GM21529 (cell line): Measurements from ENCODE around the gene ITIH4.

Source experiments
- ATAC-seq: cut with Tn5 transposase; IDR thresholded peaks from one replicate; pipeline ENCODE4 v1.9.1; 2021; ENCODE audit not compliant: unreplicated experiment

Gene ITIH4

GRCh38 chr3:52805270-52806039 lies 25.0 kb downstream of the ITIH4 start:
- no peak for ATAC-seq

- no peak for ATAC-seq
Measured at GRCh38 chr3:52801839-52802238, 28.6 kb downstream of the ITIH4 start.

- ATAC-seq, result no peak
Measured at GRCh38 chr3:52800079-52800478, 30.4 kb downstream of the ITIH4 start.

DNA sequence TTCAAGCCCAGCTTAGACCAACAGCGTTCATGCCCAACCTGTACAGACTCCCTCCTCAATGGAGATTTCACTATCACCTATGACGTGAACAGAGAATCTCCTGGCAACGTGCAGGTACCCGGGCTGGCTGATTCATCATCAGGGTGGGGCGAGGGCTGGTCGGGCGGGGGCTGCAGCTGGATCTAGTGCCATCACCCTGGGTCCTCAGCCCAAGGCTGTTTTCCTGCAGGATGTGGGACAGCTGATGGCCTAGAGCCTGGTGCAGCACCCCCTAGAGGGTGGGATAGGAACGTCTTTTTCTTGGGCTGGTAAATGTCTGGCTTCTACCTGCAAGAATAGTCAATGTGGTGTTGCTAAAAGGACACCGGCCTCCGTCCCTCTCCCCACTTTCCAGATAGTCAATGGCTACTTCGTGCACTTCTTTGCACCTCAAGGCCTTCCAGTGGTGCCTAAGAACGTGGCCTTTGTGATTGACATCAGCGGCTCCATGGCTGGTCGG lies 31.4 kb downstream of the ITIH4 start:
- ATAC-seq, result no peak

- no peak for ATAC-seq
Measured at GRCh38 chr3:52798376-52798977, 32.0 kb downstream of the ITIH4 start.

DNA sequence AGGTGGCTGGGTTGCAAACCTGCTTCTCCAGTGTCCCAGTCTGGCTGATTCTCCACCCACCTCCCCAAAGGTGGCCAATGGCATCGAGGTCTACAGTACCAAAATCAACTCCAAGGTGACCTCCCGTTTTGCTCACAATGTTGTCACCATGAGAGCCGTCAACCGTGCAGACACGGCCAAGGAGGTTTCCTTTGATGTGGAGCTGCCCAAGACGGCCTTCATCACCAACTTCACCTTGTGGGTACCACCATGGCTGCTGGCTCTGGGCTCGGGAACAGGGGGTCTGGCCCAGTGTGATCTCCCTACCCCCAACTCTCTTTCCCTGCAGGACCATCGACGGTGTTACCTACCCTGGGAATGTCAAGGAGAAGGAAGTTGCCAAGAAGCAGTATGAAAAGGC lies 34.1 kb downstream of the ITIH4 start:
- ATAC-seq, result no peak

DNA sequence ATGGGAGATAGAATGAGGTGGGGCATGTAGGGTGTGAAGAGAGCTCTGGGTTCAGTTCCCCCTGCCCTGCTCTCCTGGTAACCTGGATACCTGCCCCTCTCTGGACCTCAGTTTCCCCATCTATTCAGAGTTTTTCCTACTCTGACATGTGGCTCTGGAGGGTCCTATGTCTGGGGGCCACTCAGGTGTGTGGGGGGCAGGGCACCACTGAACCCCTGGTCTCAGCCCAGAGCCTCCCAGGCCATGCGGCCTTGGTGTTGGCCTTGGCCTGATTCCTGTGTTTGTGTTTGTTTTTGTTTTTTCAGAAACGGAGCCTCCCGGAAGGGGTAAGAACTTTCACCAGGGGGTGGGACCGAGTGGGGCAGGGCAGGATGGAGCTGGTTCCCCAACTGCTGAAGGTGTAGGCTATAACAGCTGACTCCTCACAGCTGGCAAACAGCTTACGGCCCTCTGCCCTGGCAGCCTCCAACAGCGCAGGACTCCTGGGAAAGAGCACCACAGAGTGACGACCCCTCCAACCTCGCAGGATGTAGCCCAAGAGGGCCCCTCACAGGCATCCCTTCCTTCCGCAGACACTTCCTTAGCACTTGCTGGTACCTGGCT lies 35.1 kb downstream of the ITIH4 start:
- no peak for ATAC-seq

DNA sequence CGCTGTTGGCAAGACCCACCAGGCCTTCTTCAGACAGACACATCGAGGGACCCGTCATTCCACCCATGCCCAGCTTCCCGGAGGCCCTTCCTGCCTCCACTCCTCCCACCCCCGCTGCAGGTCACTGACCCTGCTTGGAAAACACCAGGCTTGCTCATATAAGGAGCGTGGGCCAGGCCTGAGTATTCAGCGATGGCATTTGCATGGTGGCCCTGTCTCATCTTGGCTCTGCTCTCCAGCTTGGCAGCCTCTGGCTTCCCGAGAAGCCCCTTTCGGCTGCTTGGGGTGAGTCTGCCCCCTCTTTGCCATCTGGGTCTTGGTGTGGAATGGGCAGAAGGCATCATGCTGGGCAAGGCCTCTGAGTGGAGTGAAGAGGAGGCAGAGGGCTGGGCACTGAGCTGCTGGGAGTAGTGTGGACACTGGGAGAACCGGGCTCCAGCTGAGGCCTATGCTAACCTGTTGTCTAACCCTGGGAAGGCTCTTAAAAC lies 35.8 kb downstream of the ITIH4 start, which contains the start of gene ITIH3:
Gene ITIH3, plus strand, starts transcription at position 185 of the 488 bp plus-strand sequence. Its CDS starts 8 bp downstream, at position 193.
- no peak for ATAC-seq

- no peak for ATAC-seq
Measured at GRCh38 chr3:52793702-52794611, 36.5 kb downstream of the ITIH4 start.

DNA sequence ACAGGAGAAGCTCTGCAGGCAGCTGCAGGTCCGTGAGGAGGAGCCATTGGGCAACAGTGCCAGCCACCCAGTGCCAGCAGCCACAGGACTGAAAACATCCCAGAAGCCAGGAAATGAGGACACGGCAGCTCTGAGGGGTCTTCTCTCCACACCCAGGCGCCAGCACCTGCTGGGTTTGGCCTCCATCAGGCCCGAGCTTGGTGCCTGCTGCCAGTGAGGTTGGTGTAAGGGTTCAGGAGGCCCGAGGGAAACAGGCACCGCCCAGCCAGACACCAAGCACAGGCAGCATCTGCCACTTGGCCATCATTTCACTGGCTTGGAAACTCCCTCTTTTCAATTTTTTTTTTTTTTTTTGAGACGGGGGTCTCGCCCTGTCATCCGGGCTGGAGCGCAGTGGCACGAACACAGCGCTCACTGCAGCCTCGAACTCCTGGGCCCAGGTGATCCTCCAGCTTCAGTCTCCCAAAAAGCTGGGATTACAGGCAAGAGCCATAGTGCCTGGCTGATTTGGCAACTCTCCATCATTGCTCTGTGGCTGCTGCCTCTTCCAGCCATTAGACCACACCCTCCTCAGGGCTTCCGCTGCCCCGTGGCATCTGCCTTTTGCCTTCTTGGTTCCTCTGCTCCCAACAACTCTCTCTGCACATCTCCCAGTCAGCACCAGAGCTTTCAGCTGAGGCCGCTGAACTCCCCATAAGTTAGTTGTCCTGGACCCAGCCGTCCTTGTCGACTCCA lies 37.3 kb downstream of the ITIH4 start:
- ATAC-seq, result no peak

DNA sequence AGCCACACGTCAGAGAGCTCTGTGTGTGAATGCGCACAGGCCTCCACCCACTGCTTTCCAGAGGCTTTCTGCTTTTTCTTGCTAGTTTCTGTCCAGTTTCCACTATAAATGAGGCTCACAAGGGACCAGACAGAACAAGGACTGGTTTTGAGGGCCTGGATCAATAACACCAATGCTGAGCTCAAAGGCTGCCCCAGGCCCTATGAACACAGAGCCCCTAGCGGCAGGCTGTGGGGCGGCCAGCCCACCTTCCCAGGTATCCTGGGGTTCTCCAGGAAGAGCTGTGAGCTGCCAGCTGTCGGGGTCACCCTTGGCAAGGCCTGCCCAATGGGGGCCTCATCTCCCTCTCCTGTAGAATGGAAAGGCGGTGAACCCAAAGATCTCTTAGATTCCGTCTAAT lies 38.1 kb downstream of the ITIH4 start:
- no peak for ATAC-seq

DNA sequence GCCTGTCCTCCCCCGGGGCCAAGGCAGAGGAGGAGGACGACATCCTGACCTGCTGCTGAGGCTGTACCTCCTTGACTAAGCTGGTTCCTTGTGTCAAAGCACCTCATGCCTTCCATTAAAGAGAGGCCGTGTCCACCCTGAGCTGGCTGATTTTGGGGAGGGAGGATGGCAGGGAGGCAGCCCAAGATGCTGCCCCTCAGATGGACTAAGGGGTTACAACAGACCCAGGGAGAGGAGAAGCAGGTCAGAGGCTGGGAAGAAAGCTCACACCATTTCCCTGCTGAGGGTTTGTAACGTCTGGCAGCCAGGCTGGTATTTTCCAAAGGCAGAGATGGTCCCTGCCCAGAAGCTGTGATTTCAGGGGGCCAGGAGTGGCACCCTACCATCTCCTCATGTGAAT lies 38.5 kb downstream of the ITIH4 start:
- ATAC-seq, result no peak

GRCh38 chr3:52791366-52791765 lies 39.1 kb downstream of the ITIH4 start:
- ATAC-seq, result no peak

GRCh38 chr3:52790741-52791140 lies 39.7 kb downstream of the ITIH4 start:
- ATAC-seq, result no peak

- ATAC-seq, result no peak
Measured at GRCh38 chr3:52790337-52790736, 40.1 kb downstream of the ITIH4 start.

DNA sequence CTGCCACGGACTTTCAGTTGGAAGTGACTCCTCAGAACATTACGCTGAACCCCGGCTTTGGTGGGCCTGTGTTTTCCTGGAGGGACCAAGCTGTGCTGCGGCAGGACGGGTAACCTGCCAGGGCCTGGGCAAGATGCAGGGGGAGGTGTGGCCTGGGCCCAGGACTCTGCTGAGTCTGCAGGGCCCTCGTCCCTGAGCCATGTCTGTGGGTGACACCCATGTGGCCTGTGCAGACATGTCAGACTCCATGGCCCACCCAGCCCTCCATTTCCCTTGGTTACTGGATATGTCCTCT lies 40.8 kb downstream of the ITIH4 start:
- ATAC-seq, result no peak

DNA sequence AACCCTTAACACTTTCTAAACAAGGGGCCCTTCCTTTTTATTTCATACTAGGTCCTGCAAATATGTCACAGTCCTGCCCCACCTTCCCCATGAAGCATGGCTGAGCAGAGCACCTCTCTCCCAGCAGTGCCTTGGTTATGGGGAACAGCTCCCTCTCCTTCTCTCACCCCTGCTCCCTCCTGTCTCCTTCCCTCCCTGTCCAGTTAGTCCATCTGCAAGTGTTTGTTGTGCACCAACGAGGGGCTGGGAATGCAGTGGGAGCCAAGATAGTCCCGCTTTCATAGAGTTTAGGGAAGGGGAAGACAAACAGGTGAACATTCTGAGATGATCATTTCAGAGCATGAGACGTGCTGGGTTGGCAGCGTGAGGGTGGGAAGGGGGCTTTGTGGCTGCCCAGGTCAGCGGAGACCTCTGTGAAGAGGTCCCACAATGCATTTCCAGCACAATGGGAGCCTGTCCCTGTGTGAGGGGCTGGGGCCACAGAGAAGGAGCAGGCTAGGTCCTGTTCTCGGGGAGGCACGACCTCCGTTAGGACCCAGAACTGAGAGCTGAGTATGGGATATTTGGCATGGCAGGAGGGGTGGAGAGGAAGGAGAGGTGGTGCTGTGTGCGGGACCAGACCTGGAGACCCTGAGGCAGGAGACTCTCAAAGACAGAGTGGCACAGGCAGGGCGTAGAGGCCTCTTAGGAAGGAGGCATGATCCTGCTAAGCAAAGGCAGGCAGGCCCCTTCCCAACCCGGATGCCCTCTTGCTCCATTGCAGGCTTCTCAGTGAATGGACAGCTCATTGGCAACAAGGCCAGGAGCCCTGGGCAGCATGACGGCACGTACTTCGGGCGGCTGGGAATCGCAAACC lies 41.4 kb downstream of the ITIH4 start:
- no peak for ATAC-seq

DNA sequence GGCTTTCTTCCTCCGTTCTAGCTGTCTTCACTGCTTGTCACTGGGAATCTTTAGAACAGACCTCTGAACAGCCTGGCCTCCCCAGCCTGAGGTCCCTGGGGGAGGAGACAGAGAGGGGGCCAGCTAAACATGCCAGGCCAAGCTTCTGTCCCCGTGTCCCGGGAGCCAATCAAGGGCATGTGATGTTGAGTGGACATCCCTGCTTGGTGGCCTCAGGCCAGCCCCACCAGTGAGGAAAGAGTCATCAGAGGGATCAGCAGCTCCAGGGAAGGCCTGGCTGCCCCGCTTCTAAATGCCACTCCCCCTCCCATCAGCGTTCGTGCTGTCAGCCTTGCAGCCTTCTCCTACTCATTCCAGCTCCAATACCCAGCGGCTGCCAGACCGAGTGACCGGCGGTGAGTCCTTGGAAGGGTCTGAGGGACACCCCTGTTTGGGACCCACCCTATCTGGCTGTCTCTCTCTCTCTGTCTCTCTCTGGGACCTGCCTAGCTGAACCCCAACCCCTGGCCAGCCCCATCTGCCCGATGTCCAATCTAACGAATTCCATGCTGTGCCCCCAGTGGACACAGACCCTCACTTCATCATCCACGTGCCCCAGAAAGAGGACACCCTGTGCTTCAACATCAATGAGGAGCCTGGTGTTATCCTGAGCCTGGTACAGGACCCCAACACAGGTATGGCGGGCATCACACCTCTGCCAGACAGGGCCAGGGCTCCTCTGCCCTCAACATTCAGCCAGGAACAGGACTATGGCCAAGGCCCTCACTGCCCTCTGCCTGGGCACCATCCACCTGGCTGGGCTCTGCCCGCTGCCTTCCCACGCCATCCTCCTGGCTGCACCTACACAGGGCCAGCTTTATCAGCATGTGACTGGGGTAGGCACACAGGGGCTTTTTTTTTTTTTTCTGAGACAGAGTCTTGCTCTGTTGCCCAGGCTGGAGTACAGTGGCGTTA lies 42.5 kb downstream of the ITIH4 start:
- no peak for ATAC-seq
